Left lung (tissue), 10 donors: ENCODE data around the gene RPL26. TPM values are rescaled to one million over a fixed set of nuclear protein-coding genes. Genes with fewer than 3 reads are reported as not detected.
"Not testable (repeated sequence)": the region's sequence is repeated elsewhere in the genome, so short reads cannot be mapped to it uniquely, and the experiment has no call there.

Source experiments
- ATAC-seq: fragments of 200-7000 bp; cut with Tn5 transposase; one replicate; pipeline ENCODE4 v1.9.1; 2020; ENCODE audit warnings: moderate library complexity
- DNase-seq, 4 donors: peaks; one replicate each; pipeline ENCODE4 v3.0.0-alpha.2; 2013 to 2020
- H3K27ac ChIP-seq, 2 donors: fragments of 200-600 bp; sonication (generic) in 1 of 2; one replicate each; pipeline versions ENCODE4 v1.5.0 to v1.8.0; 2020 to 2021
- H3K27me3 ChIP-seq, 2 donors: fragments of 200-600 bp; sonication (generic) in 1 of 2; one replicate each; pipeline versions ENCODE4 v1.5.0 to v1.8.0; 2020 to 2021
- H3K36me3 ChIP-seq, 2 donors: fragments of 200-600 bp; sonication (generic) in 1 of 2; one replicate each; pipeline versions ENCODE4 v1.5.0 to v1.8.0; 2020 to 2021
- H3K4me1 ChIP-seq, 2 donors: fragments of 200-600 bp; one replicate each; pipeline ENCODE4 v1.8.0; 2021
- H3K4me3 ChIP-seq, 2 donors: fragments of 200-600 bp; sonication (generic) in 1 of 2; one replicate each; pipeline versions ENCODE4 v1.5.0 to v1.8.0; 2020 to 2021; ENCODE audit warnings: mild to moderate bottlenecking in 1 of 2
- H3K9me3 ChIP-seq, 2 donors: fragments of 200-600 bp; sonication (generic) in 1 of 2; one replicate each; pipeline versions ENCODE4 v1.5.0 to v1.8.0; 2020 to 2021
- CTCF ChIP-seq, 2 donors: fragments of 200-600 bp; sonication (generic) in 1 of 2; IDR thresholded peaks; one replicate each; pipeline versions ENCODE4 v1.5.0 to v1.8.0; 2021; ENCODE audit warnings: antibody characterized with exemption in 2 of 2
- intact Hi-C, 2 donors: fragments of 100-400 bp; cut with DNase I; formaldehyde crosslinking; loops; one replicate each; pipeline versions ENCODE4 v1.11.2 to v1.14.2; 2022
- polyA plus RNA-seq, 6 donors: library from polyadenylated mRNA; unstranded; fragments of 120-200 nt; gene quantifications; one replicate each; pipeline ENCODE4 v1.2.1, GENCODE V29; 2013; ENCODE audit not compliant: insufficient read length in 6 of 6
- total RNA-seq, 2 donors: library from RNA; stranded (reverse); fragmentation: NEBNext Ultra II Directional; extraction: Animal tissue kit (Norgen Biotek cat#: 25700); gene quantifications; one replicate each; pipeline ENCODE4 v1.2.1, GENCODE V29; 2021
- donor health status: DM: no; HTN: yes; CAD: no.
- donor health status: DM: no; HTN: no; CAD: no.

The RPL26 gene
- total and polyA plus RNA-seq, 8 donors: 1,094 to 3,628 (median 3,126) TPM

DNA sequence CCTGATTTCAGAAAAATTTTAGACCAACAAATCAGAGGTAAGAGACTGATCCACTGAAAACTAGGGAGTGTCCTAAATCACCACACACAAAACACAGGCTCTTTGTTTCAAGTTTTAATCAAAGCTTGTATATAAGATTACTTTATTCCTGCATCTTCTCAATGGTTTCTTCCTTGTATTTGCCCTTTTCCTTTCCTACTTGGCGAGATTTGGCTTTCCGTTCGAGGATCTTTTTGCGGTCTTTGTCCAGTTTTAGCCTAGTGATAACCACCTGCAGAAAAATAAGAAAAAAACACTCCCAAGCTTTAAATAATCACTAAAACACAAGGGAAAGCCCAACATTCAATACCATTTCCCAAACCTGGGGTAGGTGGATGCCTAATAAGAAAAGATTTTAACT is 5.6 kb downstream of the RPL26 start:
- peaks cover 3 to 54% of the 10 kb centered on the region in 2 donors for H3K36me3 ChIP-seq
- H3K4me1 ChIP-seq: peaks cover 29 to 59% of the 10 kb centered on the region in 2 donors
- TF ChIP-seq CTCF (IDR thresholded peaks at IDR 0.05): no peak
- H3K4me3 ChIP-seq: no peak overlapping the region
- intact Hi-C loops: no loop called here
- H3K27me3 ChIP-seq: no peaks in the 10 kb centered on the region
- no peaks in the 10 kb centered on the region for H3K9me3 ChIP-seq
- H3K27ac ChIP-seq: peak overlapping the region; percentile 85 to 86
- DNase-seq (no peak), ATAC-seq (no peak)

GRCh38 chr17:8376271-8377067 is 6.5 kb downstream of the RPL26 start, which contains the start of gene KRABD2:
TSS of gene KRABD2 (minus strand) at chr17:8376704.
- Histone ChIP-seq H3K9me3 (no peaks in the 10 kb centered on the region), H3K4me1 (peaks cover 21 to 50% of the 10 kb centered on the region in 2 donors), H3K36me3 (peaks cover 3 to 47% of the 10 kb centered on the region in 2 donors), H3K27me3 (no peaks in the 10 kb centered on the region), H3K4me3 (peak within 1 kb of the TSS; percentile 49 to 73), H3K27ac (peak within 1 kb of the TSS; percentile 85 to 86)
- intact Hi-C loops: no loop called here
- peak in 1 of 2 donors; percentile 57 for TF ChIP-seq CTCF (IDR thresholded peaks at IDR 0.05)
- DNase-seq (peak; percentile 87 to 99 (median 92)), ATAC-seq (peak; percentile 99)

GRCh38 chr17:8375738-8376259 is 7.2 kb downstream of the RPL26 start:
- ATAC-seq (peak; percentile 57), DNase-seq (peak in 1 of 4 donors; percentile 32)

DNA sequence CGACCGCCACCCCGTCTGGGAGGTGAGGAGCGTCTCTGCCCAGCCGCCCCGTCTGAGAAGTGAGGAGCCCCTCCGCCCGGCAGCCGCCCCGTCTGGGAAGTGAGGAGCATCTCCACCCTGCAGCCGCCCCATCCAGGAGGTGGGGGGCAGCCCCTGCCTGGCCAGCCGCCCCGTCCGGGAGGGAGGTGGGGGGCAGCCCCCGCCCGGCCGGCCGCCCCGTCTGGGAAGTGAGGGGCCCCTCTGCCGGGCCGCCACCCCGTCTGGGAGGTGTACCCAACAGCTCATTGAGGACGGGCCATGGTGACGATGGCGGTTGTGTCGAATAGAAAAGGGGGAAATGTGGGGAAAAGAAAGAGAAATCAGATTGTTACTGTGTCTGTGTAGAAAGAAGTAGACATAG is 9.1 kb downstream of the RPL26 start:
- intact Hi-C loops, DNase-seq, H3K4me3 ChIP-seq, ATAC-seq, H3K9me3 ChIP-seq, H3K27ac ChIP-seq, H3K27me3 ChIP-seq: not testable (repeated sequence)
- peaks cover 0 to 34% of the 10 kb centered on the region in 2 donors for H3K36me3 ChIP-seq
- peaks cover 5 to 33% of the 10 kb centered on the region in 2 donors for H3K4me1 ChIP-seq

More at GRCh38 chr17:8375738-8376259, 7.2 kb downstream of the RPL26 start:
- H3K27ac ChIP-seq: peak overlapping the region; percentile 85 to 86
- peaks cover 14 to 43% of the 10 kb centered on the region in 2 donors for H3K4me1 ChIP-seq
- H3K4me3 ChIP-seq: peak overlapping the region; percentile 49 to 73
- intact Hi-C loops: no loop called here
- H3K36me3 ChIP-seq: peaks cover 0 to 41% of the 10 kb centered on the region in 2 donors
- no peaks in the 10 kb centered on the region for H3K9me3 ChIP-seq
- TF ChIP-seq CTCF (IDR thresholded peaks at IDR 0.05): no peak
- H3K27me3 ChIP-seq: no peaks in the 10 kb centered on the region

- H3K36me3 ChIP-seq: peaks cover 0 to 23% of the 10 kb centered on the region in 2 donors
- ATAC-seq: no peak
- TF ChIP-seq CTCF (IDR thresholded peaks at IDR 0.05): no peak
These were observed 10.6 kb downstream of the RPL26 start for GRCh38 chr17:8372422-8372821.

More at GRCh38 chr17:8372422-8372821, 10.6 kb downstream of the RPL26 start:
- Histone ChIP-seq H3K27me3 (no peaks in the 10 kb centered on the region), H3K9me3 (no peaks in the 10 kb centered on the region), H3K4me1 (peaks cover 5 to 30% of the 10 kb centered on the region in 2 donors), H3K27ac (no peak overlapping the region), H3K4me3 (no peak overlapping the region)
- DNase-seq: no peak
- intact Hi-C loops: no loop called here
